K562 (cell line): ENCODE data around the gene NEMP1. TPM values are rescaled to one million over a fixed set of nuclear protein-coding genes. Genes with fewer than 3 reads are reported as not detected.

Experiments used
- ATAC-seq: fragments of 200-7000 bp; cut with Tn5 transposase; 3 replicates; pipeline ENCODE4 v1.9.1; 2020; ENCODE audit warnings: moderate library complexity
- BruUV-seq: library from RNA; stranded (reverse); fragments of 400-500 nt; replicated peaks from 2 replicates; lab custom pipeline; 2021; lab: Mats Ljungman, UMichigan
- CTCF ChIA-PET: fragments of 300-600 bp; formaldehyde crosslinking; extraction: SDS; loops from one replicate; lab custom pipeline; 2021; ENCODE audit warnings: low intra/inter-chr PET ratio; lab: Yijun Ruan, JAX
- POLR2A ChIA-PET: fragments of 300-600, 350-650 bp; sonication (Branson Sonifier 250); formaldehyde crosslinking; extraction: SDS; loops from one replicate; lab custom pipeline; 2021; ENCODE audit warnings: antibody characterized with exemption, inconsistent platforms; lab: Yijun Ruan, JAX
- DNase-seq, 4 experiments: peaks; one replicate each; pipeline versions ENCODE4 v3.0.0 to v3.0.0-alpha.2; 2011 to 2018; ENCODE audit warnings: low spot score in 3 of 4, mixed read lengths in 3 of 4; ENCODE audit errors: extremely low read depth in 1 of 4
- FAIRE-seq: peaks from 2 replicates; lab custom pipeline; 2011; peaks lifted over from hg19 to GRCh38; lab: Jason Lieb, UNC
- H2AFZ ChIP-seq: 2 replicates; pipeline ENCODE4 v1.6.0; 2011; ENCODE audit warnings: low read depth, low read length, control low read depth, inconsistent platforms
- H3K27ac ChIP-seq: fragments of 200-600 bp; 3 replicates; pipeline ENCODE4 v1.8.0; 2011; ENCODE audit warnings: low read depth, mild to moderate bottlenecking, control low read depth, inconsistent platforms, low read length, moderate library complexity, mixed read lengths; ENCODE audit errors: extremely low read depth
- H3K27me3 ChIP-seq, 2 experiments: fragments of 300-600 bp in 1 of 2; 2 replicates in 1 of 2; 3 replicates in 1 of 2; pipeline versions ENCODE4 v1.6.0 to v1.8.0; 2011; ENCODE audit warnings: inconsistent platforms in 2 of 2, low read length in 2 of 2, mild to moderate bottlenecking in 1 of 2, mixed read lengths in 1 of 2, moderate library complexity in 1 of 2; ENCODE audit not compliant: control insufficient read depth in 2 of 2, insufficient read depth in 2 of 2
- H3K36me3 ChIP-seq: fragments of 300-600 bp; 3 replicates; pipeline ENCODE4 v1.8.0; 2011; ENCODE audit warnings: mild to moderate bottlenecking, low read length, inconsistent platforms; ENCODE audit not compliant: control insufficient read depth, insufficient read depth
- H3K4me1 ChIP-seq, 2 experiments: fragments of 200-600 bp in 1 of 2; replicated peaks in 1 of 2; 2 replicates in 1 of 2; 3 replicates in 1 of 2; pipeline versions ENCODE4 v1.5.1 to v1.8.0; 2011; ENCODE audit warnings: inconsistent platforms in 2 of 2, low read length in 2 of 2, mild to moderate bottlenecking in 1 of 2, mixed read lengths in 1 of 2, moderate library complexity in 1 of 2; ENCODE audit not compliant: control insufficient read depth in 2 of 2, insufficient read depth in 2 of 2
- H3K4me2 ChIP-seq: 2 replicates; pipeline ENCODE4 v1.6.1; 2011; ENCODE audit warnings: low read length, control low read depth, inconsistent platforms, mixed read lengths; ENCODE audit not compliant: insufficient read depth
- H3K4me3 ChIP-seq: fragments of 200-600 bp; sonication (generic), shearing (Covaris generic); 2 replicates; pipeline ENCODE4 v1.5.1; 2016; ENCODE audit warnings: control low read depth, inconsistent platforms
- H3K79me2 ChIP-seq: fragments of 200-600 bp; 3 replicates; pipeline ENCODE4 v1.8.0; 2011; ENCODE audit warnings: low read length, inconsistent platforms; ENCODE audit not compliant: control insufficient read depth, insufficient read depth
- H3K9ac ChIP-seq, 2 experiments: 2 replicates each; pipeline versions ENCODE4 v1.6.0 to v1.6.1; 2011; ENCODE audit warnings: low read depth in 2 of 2, low read length in 2 of 2, control low read depth in 1 of 2, inconsistent platforms in 1 of 2, mild to moderate bottlenecking in 1 of 2, mixed read lengths in 1 of 2; ENCODE audit not compliant: insufficient read depth in 1 of 2
- H3K9me1 ChIP-seq: one replicate; pipeline ENCODE4 v1.6.0; 2011; ENCODE audit warnings: inconsistent platforms, mild to moderate bottlenecking, low read length, moderate library complexity; ENCODE audit not compliant: control insufficient read depth, insufficient read depth
- H3K9me3 ChIP-seq: replicated peaks from 2 replicates; pipeline ENCODE4 v1.5.1; 2011; ENCODE audit warnings: low read depth, low read length, inconsistent platforms; ENCODE audit not compliant: control insufficient read depth, insufficient read depth
- H4K20me1 ChIP-seq: replicated peaks from 2 replicates; pipeline ENCODE4 v1.6.1; 2011; ENCODE audit warnings: low read length, inconsistent platforms, mixed read lengths; ENCODE audit not compliant: control insufficient read depth, insufficient read depth
- CBFB ChIP-seq: sonication (generic); formaldehyde crosslinking; IDR thresholded peaks from 2 replicates; pipeline ENCODE4 v1.4.0; 2020; ENCODE audit warnings: mild to moderate bottlenecking, missing genetic modification reagents
- CBX2 ChIP-seq: fragments of 200-600 bp; sonication (generic); IDR thresholded peaks from one replicate; pipeline ENCODE4 v1.6.1; 2012; ENCODE audit warnings: mild to moderate bottlenecking, low read length, inconsistent platforms; ENCODE audit not compliant: insufficient read depth, poor library complexity, severe bottlenecking
- CBX3 ChIP-seq, 2 experiments: IDR thresholded peaks; 1 replicate in 1 of 2; 2 replicates in 1 of 2; pipeline ENCODE4 v1.6.1; 2012; ENCODE audit warnings: inconsistent platforms in 2 of 2, low read length in 2 of 2, borderline replicate concordance in 1 of 2, control low read depth in 1 of 2
- HMG20B ChIP-seq: fragments of 250-450 bp; sonication (Bioruptor Pico); IDR thresholded peaks from 2 replicates; pipeline ENCODE4 v1.5.0; 2021; ENCODE audit warnings: mild to moderate bottlenecking
- MYNN ChIP-seq, 2 experiments: sonication (generic); formaldehyde crosslinking in 1 of 2; IDR thresholded peaks; 2 replicates each; pipeline versions ENCODE4 v1.5.0 to v1.6.1; 2016 to 2020; ENCODE audit warnings: antibody characterized with exemption in 1 of 2, missing genetic modification reagents in 1 of 2
- NCOA2 ChIP-seq, 2 experiments: fragments of 450-650 bp; IDR thresholded peaks; 2 replicates each; pipeline ENCODE4 v1.6.1; 2018; ENCODE audit warnings: mild to moderate bottlenecking in 2 of 2, moderate library complexity in 1 of 2; ENCODE audit not compliant: partially characterized antibody in 2 of 2
- PHF20 ChIP-seq: fragments of 450-650 bp; IDR thresholded peaks from 2 replicates; pipeline ENCODE4 v1.6.1; 2018; ENCODE audit not compliant: partially characterized antibody
- PML ChIP-seq: IDR thresholded peaks from 2 replicates; pipeline ENCODE4 v1.6.1; 2012; ENCODE audit warnings: low read length, inconsistent platforms
- POLR2A ChIP-seq: fragments of 450-650 bp; conservative IDR thresholded peaks from 2 replicates; pipeline ENCODE4 v1.6.1; 2016
- POLR2AphosphoS2 ChIP-seq: IDR thresholded peaks from 2 replicates; pipeline ENCODE4 v1.6.1; 2012; ENCODE audit warnings: low read length, improper control_type of control experiment
- POLR3G ChIP-seq: IDR thresholded peaks from 2 replicates; pipeline ENCODE4 v1.6.1; 2011; ENCODE audit not compliant: insufficient read length, insufficient replicate concordance; ENCODE audit errors: extremely low read depth
- PYGO2 ChIP-seq: fragments of 450-650 bp; IDR thresholded peaks from 2 replicates; pipeline ENCODE4 v1.6.1; 2016; ENCODE audit warnings: mild to moderate bottlenecking, missing genetic modification characterization, moderate library complexity, missing compliant biosample characterization
- RBM39 ChIP-seq: fragments of 200-400 bp; formaldehyde crosslinking; optimal IDR thresholded peaks from 2 replicates; pipeline ENCODE3; 2018; ENCODE audit warnings: low read depth, low read length
- SP2 ChIP-seq: IDR thresholded peaks from 2 replicates; pipeline ENCODE4 v1.6.1; 2011; ENCODE audit warnings: mild to moderate bottlenecking, low read depth, low read length, moderate library complexity; ENCODE audit not compliant: poor library complexity, severe bottlenecking; ENCODE audit errors: extremely low read depth
- TGIF2 ChIP-seq: sonication (generic); formaldehyde crosslinking; IDR thresholded peaks from 2 replicates; pipeline ENCODE4 v1.8.1; 2022; ENCODE audit warnings: mild to moderate bottlenecking, missing genetic modification reagents, moderate library complexity
- ZNF175 ChIP-seq: fragments of 200-800 bp; sonication (Bioruptor generic); IDR thresholded peaks from 2 replicates; pipeline ENCODE4 v1.6.1; 2016; ENCODE audit warnings: low read depth, mild to moderate bottlenecking, missing genetic modification characterization, missing compliant biosample characterization
- ZNF354B ChIP-seq: fragments of 250-450 bp; sonication (Bioruptor Pico); IDR thresholded peaks from 2 replicates; pipeline ENCODE4 v1.4.0; 2020
- ZNF695 ChIP-seq: fragments of 450-650 bp; formaldehyde crosslinking; IDR thresholded peaks from 2 replicates; pipeline ENCODE4 v1.4.0; 2020; ENCODE audit warnings: mild to moderate bottlenecking, moderate library complexity
- ZNF707 ChIP-seq: fragments of 250-450 bp; sonication (Bioruptor Pico); conservative IDR thresholded peaks from 2 replicates; pipeline ENCODE4 v1.8.0; 2022; ENCODE audit warnings: inconsistent platforms, mild to moderate bottlenecking, moderate library complexity
- ZNF75A ChIP-seq: fragments of 450-650 bp; formaldehyde crosslinking; IDR thresholded peaks from 2 replicates; pipeline ENCODE4 v1.4.0; 2020; ENCODE audit warnings: mild to moderate bottlenecking
- WGBS: fragments of 100-300 bp; shearing (Covaris generic); methylation state at CpG from one replicate; pipeline ENCODE4 v1.1.6; 2016; ENCODE audit warnings: low coverage, mixed read lengths; ENCODE audit not compliant: insufficient coverage; ENCODE audit errors: missing lambda C conversion rate; 5-methylcytosine and 5-hydroxymethylcytosine counted together
- in situ Hi-C: fragments of 300-500 bp; cut with MboI; formaldehyde crosslinking; loops from 4 replicates; pipeline ENCODE4 v1.15.0; 2018; ENCODE audit warnings: inconsistent platforms, mixed read lengths
- intact Hi-C: fragments of 100-400 bp; cut with micrococcal nuclease; formaldehyde crosslinking; loops from 2 replicates; pipeline ENCODE4 v1.14.2; 2022
- polyA plus RNA-seq, 8 experiments: library from polyadenylated mRNA; depleted of rRNA in 4 of 8; stranded (reverse) in 5 of 8; unstranded in 3 of 8; fragments of >200 nt; fragmentation: Nextera tagmentation in 2 of 8; fragmentation: Illumina TruSeq in 1 of 8; extraction: Ambion mirVana in 2 of 8; extraction: Trizol in 1 of 8; gene quantifications; 2 replicates each; pipeline versions ENCODE4 v1.2.1 to v1.2.3, GENCODE V29; 2011 to 2014; ENCODE audit warnings: inconsistent platforms in 1 of 8, missing spikeins in 1 of 8
- total RNA-seq, 7 experiments: library from RNA; depleted of rRNA in 6 of 7; stranded (reverse); fragments of >200 nt in 6 of 7; fragmentation: Illumina TruSeq in 2 of 7; extraction: Trizol in 2 of 7; gene quantifications; 2 replicates each; pipeline versions ENCODE4 v1.2.1 to v1.2.3, GENCODE V29; 2011 to 2021; ENCODE audit warnings: low replicate concordance in 1 of 7
- TF ChIP-seq, protein P1 (sequence below): sonication (generic); formaldehyde crosslinking; IDR thresholded peaks from 2 replicates; pipeline ENCODE4 v1.8.1; 2023; ENCODE audit warnings: mild to moderate bottlenecking, missing genetic modification reagents

NEMP1 gene
- total and polyA plus RNA-seq, 9 of the 15 experiments (the other 6 are each of a cell fraction or from before 2014, with no cell fraction given): 9.5 to 82.2 (median 41.2) TPM

- intact Hi-C loops: no loop called here
- BruUV-seq: no TSS peak
- Histone ChIP-seq H3K27ac (peak overlapping the region; percentile 34; the same call in 1 of the 3 replicates), H3K27me3 (no peaks in the 10 kb centered on the region; a peak in 1 of 5 replicates), H4K20me1 (no peaks in the 10 kb centered on the region; the same call in 1 of the 2 replicates), H3K4me1 (peaks cover 37 to 60% of the 10 kb centered on the region in 2 experiments), H3K9me1 (no peaks in the 10 kb centered on the region), H2AFZ (no peak overlapping the region), H3K9me3 (no peaks in the 10 kb centered on the region), H3K4me3 (no peak overlapping the region), H3K36me3 (peaks cover 75% of the 10 kb centered on the region), H3K9ac (peak overlapping the region in 1 of 2 experiments; percentile 81; a peak in 2 of 4 replicates), H3K79me2 (peaks cover 18% of the 10 kb centered on the region), H3K4me2 (no peak overlapping the region)
- in situ Hi-C loops: no loop called here
- DNase-seq (peak; percentile 13 to 25 (median 20)), FAIRE-seq (no peak), ATAC-seq (no peak)
- ChIA-PET CTCF (no interaction called here), POLR2A (interaction anchor here (0.9 to 5.1 kb wide), 5 partner anchors 8 to 19 kb away, joined by 3 to 32 read pairs (median 5); partner anchors contain the start of gene STAT6)
- 92% methylated on average over 6 of the region's 6 CpGs for WGBS
- TF ChIP-seq PHF20: no peak
- no peak for TF ChIP-seq CBX3 (IDR thresholded peaks at IDR 0.05; ENCODE audit: borderline replicate concordance in 1 of 2, low read length in 2 of 2)
- TF ChIP-seq ZNF707 (CRISPR knock-in tag): no peak
- TF ChIP-seq POLR2A: peak; percentile 55; the same call in 1 of the 2 replicates
- no peak for TF ChIP-seq ZNF695
- no peak for TF ChIP-seq POLR3G
- TF ChIP-seq CBX2: no peak
- no peak for TF ChIP-seq SP2
- TF ChIP-seq PYGO2 (tag): no peak
- TF ChIP-seq ZNF75A (CRISPR knock-in tag): no peak
- 0 out of 2 replicates have a peak, but pooled peaks have one; percentile 10 for TF ChIP-seq PML
- TF ChIP-seq, protein P1, sequence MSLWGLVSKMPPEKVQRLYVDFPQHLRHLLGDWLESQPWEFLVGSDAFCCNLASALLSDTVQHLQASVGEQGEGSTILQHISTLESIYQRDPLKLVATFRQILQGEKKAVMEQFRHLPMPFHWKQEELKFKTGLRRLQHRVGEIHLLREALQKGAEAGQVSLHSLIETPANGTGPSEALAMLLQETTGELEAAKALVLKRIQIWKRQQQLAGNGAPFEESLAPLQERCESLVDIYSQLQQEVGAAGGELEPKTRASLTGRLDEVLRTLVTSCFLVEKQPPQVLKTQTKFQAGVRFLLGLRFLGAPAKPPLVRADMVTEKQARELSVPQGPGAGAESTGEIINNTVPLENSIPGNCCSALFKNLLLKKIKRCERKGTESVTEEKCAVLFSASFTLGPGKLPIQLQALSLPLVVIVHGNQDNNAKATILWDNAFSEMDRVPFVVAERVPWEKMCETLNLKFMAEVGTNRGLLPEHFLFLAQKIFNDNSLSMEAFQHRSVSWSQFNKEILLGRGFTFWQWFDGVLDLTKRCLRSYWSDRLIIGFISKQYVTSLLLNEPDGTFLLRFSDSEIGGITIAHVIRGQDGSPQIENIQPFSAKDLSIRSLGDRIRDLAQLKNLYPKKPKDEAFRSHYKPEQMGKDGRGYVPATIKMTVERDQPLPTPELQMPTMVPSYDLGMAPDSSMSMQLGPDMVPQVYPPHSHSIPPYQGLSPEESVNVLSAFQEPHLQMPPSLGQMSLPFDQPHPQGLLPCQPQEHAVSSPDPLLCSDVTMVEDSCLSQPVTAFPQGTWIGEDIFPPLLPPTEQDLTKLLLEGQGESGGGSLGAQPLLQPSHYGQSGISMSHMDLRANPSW (CRISPR knock-in tag): peak; percentile 51; the same call in 1 of the 2 replicates
- no peak for TF ChIP-seq ZNF354B
- TF ChIP-seq HMG20B (CRISPR knock-in tag): no peak
- no peak for TF ChIP-seq NCOA2 (IDR thresholded peaks at IDR 0.05; ENCODE audit: partially characterized antibody in 2 of 2)
- 0 out of 2 replicates have a peak, but pooled peaks have one; percentile 7 for TF ChIP-seq POLR2AphosphoS2
- peak; percentile 72; the same call in 1 of the 2 replicates for TF ChIP-seq MYNN (IDR thresholded peaks at IDR 0.05)
- TF ChIP-seq MYNN (CRISPR knock-in tag; IDR thresholded peaks at IDR 0.05): no peak
- no peak for TF ChIP-seq ZNF175
- TF ChIP-seq CBFB (CRISPR knock-in tag): no peak
- TF ChIP-seq RBM39: no peak
- TF ChIP-seq TGIF2 (CRISPR knock-in tag): no peak
Observed at GRCh38 chr12:57096099-57096572, 17.5 kb upstream of the NEMP1 start.
